H1 (cell line): Measurements from ENCODE around the gene RNF5. TPM values are rescaled to one million over a fixed set of nuclear protein-coding genes. Genes with fewer than 3 reads are reported as not detected.

Experiments used
- HDAC2 ChIP-seq, 2 experiments: fragments of 300-600 bp in 1 of 2; sonication (generic) in 1 of 2; IDR thresholded peaks; 2 replicates each; pipeline ENCODE4 v1.6.1; 2011 to 2012; ENCODE audit warnings: low read depth in 2 of 2, low read length in 2 of 2, mild to moderate bottlenecking in 2 of 2, moderate library complexity in 2 of 2, borderline replicate concordance in 1 of 2, inconsistent platforms in 1 of 2
- JUND ChIP-seq: IDR thresholded peaks from 2 replicates; pipeline ENCODE4 v1.6.1; 2011; ENCODE audit warnings: mild to moderate bottlenecking, improper control_type of control experiment, low read length
- SIRT6 ChIP-seq: IDR thresholded peaks from one replicate; pipeline ENCODE4 v1.7.1; 2012; ENCODE audit warnings: low read length, inconsistent platforms
- SRF ChIP-seq: IDR thresholded peaks from 2 replicates; pipeline ENCODE4 v1.6.1; 2011; ENCODE audit warnings: mild to moderate bottlenecking, low read depth, low read length, moderate library complexity
- polyA plus RNA-seq, 7 experiments: library from polyadenylated mRNA; depleted of rRNA in 3 of 7; stranded (reverse) in 5 of 7; unstranded in 2 of 7; fragments of >200 nt in 5 of 7; fragments of 200-250 nt in 2 of 7; gene quantifications; 1 replicate in 5 of 7; 2 replicates in 1 of 7; 4 replicates in 1 of 7; pipeline versions ENCODE4 v1.2.1 to v1.2.3, GENCODE V29; 2011 to 2013; ENCODE audit warnings: missing spikeins in 2 of 7, mixed read lengths in 2 of 7
- total RNA-seq: library from RNA; stranded (reverse); fragmentation: NEBNext Ultra II Directional; extraction: Animal tissue kit (Norgen Biotek cat#: 25700); gene quantifications from 2 replicates; pipeline ENCODE4 v1.2.1, GENCODE V29; 2021
- TF ChIP-seq, protein P1 (sequence below): fragments of 300-600 bp; sonication (generic); IDR thresholded peaks from 2 replicates; pipeline ENCODE4 v1.7.1; 2012; ENCODE audit warnings: low read length, moderate library complexity, mild to moderate bottlenecking, inconsistent platforms; ENCODE audit not compliant: insufficient replicate concordance
- TF ChIP-seq, protein P2 (sequence below), 3 experiments: IDR thresholded peaks; 1 replicate in 2 of 3; 2 replicates in 1 of 3; pipeline versions ENCODE4 v1.5.1 to v1.6.1; 2011; ENCODE audit warnings: low read length in 3 of 3, mild to moderate bottlenecking in 3 of 3, inconsistent platforms in 2 of 3, low read depth in 1 of 3, moderate library complexity in 1 of 3; ENCODE audit not compliant: insufficient read depth in 1 of 3; ENCODE audit errors: control extremely low read depth in 1 of 3
- TF ChIP-seq, protein P3 (sequence below): IDR thresholded peaks from 2 replicates; pipeline ENCODE4 v1.6.1; 2011; ENCODE audit warnings: low read length, improper control_type of control experiment

The RNF5 gene
- total and polyA plus RNA-seq, 2 of the 8 experiments (the other 6 are each of a cell fraction or from before 2014, with no cell fraction given) = 90.0 to 158 TPM

DNA sequence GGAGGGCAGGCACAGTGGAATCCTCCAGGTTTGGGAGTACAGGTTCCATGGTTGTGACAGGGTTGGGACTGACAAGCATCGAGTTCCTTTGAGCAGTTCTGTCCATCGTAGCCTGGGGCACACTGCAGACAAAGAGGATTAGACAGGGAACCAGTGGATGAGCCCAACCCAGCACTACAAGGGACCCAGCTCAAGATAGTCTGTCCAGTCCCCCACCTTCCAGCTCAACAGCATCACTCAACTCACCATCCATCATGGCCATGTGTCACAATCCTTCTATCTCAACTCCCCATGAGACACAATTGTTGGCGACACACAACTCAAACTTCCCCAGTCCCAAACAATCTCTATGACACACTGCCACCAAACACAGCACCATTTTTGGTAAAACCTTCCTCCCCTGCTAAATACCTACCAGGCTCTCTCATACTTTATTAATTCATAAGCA lies 26.1 kb downstream of the RNF5 start (continued):
- TF ChIP-seq, protein P1, sequence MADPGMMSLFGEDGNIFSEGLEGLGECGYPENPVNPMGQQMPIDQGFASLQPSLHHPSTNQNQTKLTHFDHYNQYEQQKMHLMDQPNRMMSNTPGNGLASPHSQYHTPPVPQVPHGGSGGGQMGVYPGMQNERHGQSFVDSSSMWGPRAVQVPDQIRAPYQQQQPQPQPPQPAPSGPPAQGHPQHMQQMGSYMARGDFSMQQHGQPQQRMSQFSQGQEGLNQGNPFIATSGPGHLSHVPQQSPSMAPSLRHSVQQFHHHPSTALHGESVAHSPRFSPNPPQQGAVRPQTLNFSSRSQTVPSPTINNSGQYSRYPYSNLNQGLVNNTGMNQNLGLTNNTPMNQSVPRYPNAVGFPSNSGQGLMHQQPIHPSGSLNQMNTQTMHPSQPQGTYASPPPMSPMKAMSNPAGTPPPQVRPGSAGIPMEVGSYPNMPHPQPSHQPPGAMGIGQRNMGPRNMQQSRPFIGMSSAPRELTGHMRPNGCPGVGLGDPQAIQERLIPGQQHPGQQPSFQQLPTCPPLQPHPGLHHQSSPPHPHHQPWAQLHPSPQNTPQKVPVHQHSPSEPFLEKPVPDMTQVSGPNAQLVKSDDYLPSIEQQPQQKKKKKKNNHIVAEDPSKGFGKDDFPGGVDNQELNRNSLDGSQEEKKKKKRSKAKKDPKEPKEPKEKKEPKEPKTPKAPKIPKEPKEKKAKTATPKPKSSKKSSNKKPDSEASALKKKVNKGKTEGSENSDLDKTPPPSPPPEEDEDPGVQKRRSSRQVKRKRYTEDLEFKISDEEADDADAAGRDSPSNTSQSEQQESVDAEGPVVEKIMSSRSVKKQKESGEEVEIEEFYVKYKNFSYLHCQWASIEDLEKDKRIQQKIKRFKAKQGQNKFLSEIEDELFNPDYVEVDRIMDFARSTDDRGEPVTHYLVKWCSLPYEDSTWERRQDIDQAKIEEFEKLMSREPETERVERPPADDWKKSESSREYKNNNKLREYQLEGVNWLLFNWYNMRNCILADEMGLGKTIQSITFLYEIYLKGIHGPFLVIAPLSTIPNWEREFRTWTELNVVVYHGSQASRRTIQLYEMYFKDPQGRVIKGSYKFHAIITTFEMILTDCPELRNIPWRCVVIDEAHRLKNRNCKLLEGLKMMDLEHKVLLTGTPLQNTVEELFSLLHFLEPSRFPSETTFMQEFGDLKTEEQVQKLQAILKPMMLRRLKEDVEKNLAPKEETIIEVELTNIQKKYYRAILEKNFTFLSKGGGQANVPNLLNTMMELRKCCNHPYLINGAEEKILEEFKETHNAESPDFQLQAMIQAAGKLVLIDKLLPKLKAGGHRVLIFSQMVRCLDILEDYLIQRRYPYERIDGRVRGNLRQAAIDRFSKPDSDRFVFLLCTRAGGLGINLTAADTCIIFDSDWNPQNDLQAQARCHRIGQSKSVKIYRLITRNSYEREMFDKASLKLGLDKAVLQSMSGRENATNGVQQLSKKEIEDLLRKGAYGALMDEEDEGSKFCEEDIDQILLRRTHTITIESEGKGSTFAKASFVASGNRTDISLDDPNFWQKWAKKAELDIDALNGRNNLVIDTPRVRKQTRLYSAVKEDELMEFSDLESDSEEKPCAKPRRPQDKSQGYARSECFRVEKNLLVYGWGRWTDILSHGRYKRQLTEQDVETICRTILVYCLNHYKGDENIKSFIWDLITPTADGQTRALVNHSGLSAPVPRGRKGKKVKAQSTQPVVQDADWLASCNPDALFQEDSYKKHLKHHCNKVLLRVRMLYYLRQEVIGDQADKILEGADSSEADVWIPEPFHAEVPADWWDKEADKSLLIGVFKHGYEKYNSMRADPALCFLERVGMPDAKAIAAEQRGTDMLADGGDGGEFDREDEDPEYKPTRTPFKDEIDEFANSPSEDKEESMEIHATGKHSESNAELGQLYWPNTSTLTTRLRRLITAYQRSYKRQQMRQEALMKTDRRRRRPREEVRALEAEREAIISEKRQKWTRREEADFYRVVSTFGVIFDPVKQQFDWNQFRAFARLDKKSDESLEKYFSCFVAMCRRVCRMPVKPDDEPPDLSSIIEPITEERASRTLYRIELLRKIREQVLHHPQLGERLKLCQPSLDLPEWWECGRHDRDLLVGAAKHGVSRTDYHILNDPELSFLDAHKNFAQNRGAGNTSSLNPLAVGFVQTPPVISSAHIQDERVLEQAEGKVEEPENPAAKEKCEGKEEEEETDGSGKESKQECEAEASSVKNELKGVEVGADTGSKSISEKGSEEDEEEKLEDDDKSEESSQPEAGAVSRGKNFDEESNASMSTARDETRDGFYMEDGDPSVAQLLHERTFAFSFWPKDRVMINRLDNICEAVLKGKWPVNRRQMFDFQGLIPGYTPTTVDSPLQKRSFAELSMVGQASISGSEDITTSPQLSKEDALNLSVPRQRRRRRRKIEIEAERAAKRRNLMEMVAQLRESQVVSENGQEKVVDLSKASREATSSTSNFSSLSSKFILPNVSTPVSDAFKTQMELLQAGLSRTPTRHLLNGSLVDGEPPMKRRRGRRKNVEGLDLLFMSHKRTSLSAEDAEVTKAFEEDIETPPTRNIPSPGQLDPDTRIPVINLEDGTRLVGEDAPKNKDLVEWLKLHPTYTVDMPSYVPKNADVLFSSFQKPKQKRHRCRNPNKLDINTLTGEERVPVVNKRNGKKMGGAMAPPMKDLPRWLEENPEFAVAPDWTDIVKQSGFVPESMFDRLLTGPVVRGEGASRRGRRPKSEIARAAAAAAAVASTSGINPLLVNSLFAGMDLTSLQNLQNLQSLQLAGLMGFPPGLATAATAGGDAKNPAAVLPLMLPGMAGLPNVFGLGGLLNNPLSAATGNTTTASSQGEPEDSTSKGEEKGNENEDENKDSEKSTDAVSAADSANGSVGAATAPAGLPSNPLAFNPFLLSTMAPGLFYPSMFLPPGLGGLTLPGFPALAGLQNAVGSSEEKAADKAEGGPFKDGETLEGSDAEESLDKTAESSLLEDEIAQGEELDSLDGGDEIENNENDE = no peak
- TF ChIP-seq, protein P2, sequence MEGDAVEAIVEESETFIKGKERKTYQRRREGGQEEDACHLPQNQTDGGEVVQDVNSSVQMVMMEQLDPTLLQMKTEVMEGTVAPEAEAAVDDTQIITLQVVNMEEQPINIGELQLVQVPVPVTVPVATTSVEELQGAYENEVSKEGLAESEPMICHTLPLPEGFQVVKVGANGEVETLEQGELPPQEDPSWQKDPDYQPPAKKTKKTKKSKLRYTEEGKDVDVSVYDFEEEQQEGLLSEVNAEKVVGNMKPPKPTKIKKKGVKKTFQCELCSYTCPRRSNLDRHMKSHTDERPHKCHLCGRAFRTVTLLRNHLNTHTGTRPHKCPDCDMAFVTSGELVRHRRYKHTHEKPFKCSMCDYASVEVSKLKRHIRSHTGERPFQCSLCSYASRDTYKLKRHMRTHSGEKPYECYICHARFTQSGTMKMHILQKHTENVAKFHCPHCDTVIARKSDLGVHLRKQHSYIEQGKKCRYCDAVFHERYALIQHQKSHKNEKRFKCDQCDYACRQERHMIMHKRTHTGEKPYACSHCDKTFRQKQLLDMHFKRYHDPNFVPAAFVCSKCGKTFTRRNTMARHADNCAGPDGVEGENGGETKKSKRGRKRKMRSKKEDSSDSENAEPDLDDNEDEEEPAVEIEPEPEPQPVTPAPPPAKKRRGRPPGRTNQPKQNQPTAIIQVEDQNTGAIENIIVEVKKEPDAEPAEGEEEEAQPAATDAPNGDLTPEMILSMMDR (IDR thresholded peaks at IDR 0.05; ENCODE audit: control extremely low read depth in 1 of 3, insufficient read depth in 1 of 3, low read depth in 1 of 3, low read length in 3 of 3) = no peak
- no peak for TF ChIP-seq SIRT6
- no peak for TF ChIP-seq JUND
- TF ChIP-seq, protein P3, sequence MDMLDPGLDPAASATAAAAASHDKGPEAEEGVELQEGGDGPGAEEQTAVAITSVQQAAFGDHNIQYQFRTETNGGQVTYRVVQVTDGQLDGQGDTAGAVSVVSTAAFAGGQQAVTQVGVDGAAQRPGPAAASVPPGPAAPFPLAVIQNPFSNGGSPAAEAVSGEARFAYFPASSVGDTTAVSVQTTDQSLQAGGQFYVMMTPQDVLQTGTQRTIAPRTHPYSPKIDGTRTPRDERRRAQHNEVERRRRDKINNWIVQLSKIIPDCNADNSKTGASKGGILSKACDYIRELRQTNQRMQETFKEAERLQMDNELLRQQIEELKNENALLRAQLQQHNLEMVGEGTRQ = no peak
- TF ChIP-seq HDAC2 (IDR thresholded peaks at IDR 0.05; ENCODE audit: borderline replicate concordance in 1 of 2, low read depth in 2 of 2, low read length in 2 of 2) = no peak
- TF ChIP-seq SRF = no peak
- TF ChIP-seq, all 59 proteins: peak for 0
